DND-41 (cell line): ENCODE results near the gene GNAZ.

Source experiments
- ATAC-seq: fragments of 200-7000 bp; cut with Tn5 transposase; 3 replicates; pipeline ENCODE4 v1.9.1; 2021; ENCODE audit warnings: low read depth; ENCODE audit not compliant: insufficient read depth
- DNase-seq: peaks from one replicate; pipeline ENCODE4 v3.0.0-alpha.2; 2020
- H2AFZ ChIP-seq: 2 replicates; pipeline ENCODE4 v1.6.0; 2012; ENCODE audit warnings: low read depth, low read length
- H3K27ac ChIP-seq: 2 replicates; pipeline ENCODE4 v1.5.1; 2012; ENCODE audit warnings: low read length, inconsistent platforms
- H3K27me3 ChIP-seq: fragments of 200-600 bp; sonication (generic); 2 replicates; pipeline ENCODE4 v1.6.0; 2012; ENCODE audit warnings: low read length, mild to moderate bottlenecking, inconsistent platforms; ENCODE audit not compliant: insufficient read depth, poor library complexity
- H3K36me3 ChIP-seq: 2 replicates; pipeline ENCODE4 v1.5.1; 2012; ENCODE audit warnings: low read length, inconsistent platforms; ENCODE audit not compliant: insufficient read depth
- H3K4me1 ChIP-seq: 2 replicates; pipeline ENCODE4 v1.5.1; 2012; ENCODE audit warnings: mild to moderate bottlenecking, low read length; ENCODE audit not compliant: insufficient read depth
- H3K4me2 ChIP-seq: 2 replicates; pipeline ENCODE4 v1.6.0; 2012; ENCODE audit warnings: mild to moderate bottlenecking, moderate library complexity, low read length, inconsistent platforms; ENCODE audit not compliant: insufficient read depth
- H3K4me3 ChIP-seq, 2 experiments: fragments of 200-600 bp in 1 of 2; shearing (Covaris generic) in 1 of 2; 2 replicates each; pipeline ENCODE4 v1.5.1; 2012 to 2016; ENCODE audit warnings: inconsistent platforms in 2 of 2, low read length in 2 of 2, mild to moderate bottlenecking in 2 of 2, low read depth in 1 of 2, moderate library complexity in 1 of 2
- H3K79me2 ChIP-seq: 2 replicates; pipeline ENCODE4 v1.6.0; 2012; ENCODE audit warnings: low read length, inconsistent platforms; ENCODE audit not compliant: insufficient read depth
- H3K9ac ChIP-seq: 2 replicates; pipeline ENCODE4 v1.6.0; 2012; ENCODE audit warnings: low read depth, mild to moderate bottlenecking, inconsistent platforms, low read length, moderate library complexity
- H3K9me3 ChIP-seq: 2 replicates; pipeline ENCODE4 v1.5.1; 2012; ENCODE audit warnings: low read length, moderate library complexity, mild to moderate bottlenecking, inconsistent platforms; ENCODE audit not compliant: insufficient read depth, severe bottlenecking
- H4K20me1 ChIP-seq: 2 replicates; pipeline ENCODE4 v1.6.0; 2012; ENCODE audit warnings: low read length; ENCODE audit not compliant: insufficient read depth
- CTCF ChIP-seq: IDR thresholded peaks from 2 replicates; pipeline ENCODE4 v1.5.1; 2012; ENCODE audit warnings: borderline replicate concordance, low read length, moderate library complexity, mild to moderate bottlenecking; ENCODE audit not compliant: poor library complexity, severe bottlenecking; ENCODE audit errors: extremely low read depth
- EZH2 ChIP-seq: IDR thresholded peaks from 3 replicates; pipeline ENCODE4 v1.6.1; 2012; ENCODE audit warnings: borderline replicate concordance, low read depth, mild to moderate bottlenecking, moderate library complexity, low read length, inconsistent platforms; ENCODE audit not compliant: severe bottlenecking

The GNAZ gene

DNA sequence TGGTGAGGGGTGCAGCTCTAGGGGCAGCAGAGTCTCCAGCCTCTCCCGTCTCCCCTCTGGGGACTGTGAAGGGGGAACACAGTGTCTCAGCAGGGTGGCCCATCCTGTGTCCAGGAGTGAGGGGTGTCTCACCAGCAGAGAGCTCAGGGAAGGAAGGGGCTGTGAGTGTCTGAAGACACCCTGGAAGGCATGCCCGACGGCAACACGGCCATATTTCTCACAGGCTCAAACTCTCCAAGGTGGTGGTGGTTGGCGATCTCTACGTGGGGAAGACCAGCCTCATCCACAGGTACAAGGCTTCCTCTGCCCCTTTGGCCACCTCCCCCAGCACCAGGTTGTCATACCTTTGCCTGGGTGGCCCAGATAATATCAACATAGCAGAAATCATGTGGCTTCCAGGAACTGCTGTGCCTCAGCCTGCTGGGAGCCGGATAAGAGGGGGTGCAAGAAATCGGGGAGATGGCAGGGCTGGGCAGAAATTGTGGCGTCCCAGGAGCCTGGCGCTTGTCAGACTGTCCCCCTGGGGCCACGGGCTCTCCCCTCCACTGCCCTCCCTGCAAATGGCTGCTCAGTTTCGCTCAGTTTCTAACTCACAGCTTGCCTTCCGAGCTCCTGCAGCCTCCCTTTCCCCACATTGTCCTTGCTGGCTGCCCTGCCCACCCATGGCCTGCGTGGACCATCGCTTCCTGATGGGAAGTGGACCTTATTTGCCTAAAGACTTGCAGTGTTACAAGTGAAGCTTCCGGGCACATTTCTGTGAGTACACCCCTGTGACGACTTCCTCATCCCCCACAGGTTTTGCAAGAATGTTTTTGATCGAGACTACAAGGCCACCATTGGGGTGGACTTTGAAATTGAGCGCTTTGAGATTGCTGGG is 82.2 kb downstream of the GNAZ start:
- no peaks in the 10 kb centered on the region for H3K36me3 ChIP-seq
- no peak for ATAC-seq
- H3K79me2 ChIP-seq: no peaks in the 10 kb centered on the region
- no peak for DNase-seq
- H3K4me1 ChIP-seq: no peaks in the 10 kb centered on the region
- no peak overlapping the region for H2AFZ ChIP-seq
- no peak overlapping the region for H3K4me2 ChIP-seq
- H3K27ac ChIP-seq: no peak overlapping the region
- no peaks in the 10 kb centered on the region for H3K9me3 ChIP-seq
- no peaks in the 10 kb centered on the region for H4K20me1 ChIP-seq
- no peak overlapping the region for H3K9ac ChIP-seq
- H3K27me3 ChIP-seq: peaks cover 2% of the 10 kb centered on the region
- no peak overlapping the region for H3K4me3 ChIP-seq
- TF ChIP-seq EZH2 (no peak), CTCF (no peak)

GRCh38 chr22:23153994-23154393 is 83.7 kb downstream of the GNAZ start:
- no peak overlapping the region for H3K9ac ChIP-seq

GRCh38 chr22:23154461-23154860 is 84.1 kb downstream of the GNAZ start:
- H3K79me2 ChIP-seq: no peaks in the 10 kb centered on the region
- H3K4me1 ChIP-seq: no peaks in the 10 kb centered on the region
- no peak for TF ChIP-seq CTCF
- TF ChIP-seq EZH2: no peak
- H3K36me3 ChIP-seq: no peaks in the 10 kb centered on the region
- no peaks in the 10 kb centered on the region for H3K27me3 ChIP-seq
- no peaks in the 10 kb centered on the region for H4K20me1 ChIP-seq
- H3K9ac ChIP-seq: no peak overlapping the region
- H3K27ac ChIP-seq: no peak overlapping the region
- H3K4me3 ChIP-seq: no peak overlapping the region
- no peak for ATAC-seq
- H3K9me3 ChIP-seq: no peaks in the 10 kb centered on the region
- no peak for DNase-seq
- no peak overlapping the region for H2AFZ ChIP-seq
- H3K4me2 ChIP-seq: no peak overlapping the region

More at GRCh38 chr22:23153994-23154393, 83.7 kb downstream of the GNAZ start:
- Histone ChIP-seq H3K4me3 (no peak overlapping the region), H3K36me3 (no peaks in the 10 kb centered on the region), H3K27ac (no peak overlapping the region), H4K20me1 (no peaks in the 10 kb centered on the region), H2AFZ (no peak overlapping the region), H3K4me2 (no peak overlapping the region), H3K27me3 (no peaks in the 10 kb centered on the region), H3K79me2 (no peaks in the 10 kb centered on the region), H3K4me1 (no peaks in the 10 kb centered on the region), H3K9me3 (no peaks in the 10 kb centered on the region)
- DNase-seq (no peak), ATAC-seq (no peak)
- TF ChIP-seq CTCF (no peak), EZH2 (no peak)
